WTC11 (cell line): ENCODE data around the gene LYRM2. TPM values are rescaled to one million over a fixed set of nuclear protein-coding genes. Genes with fewer than 3 reads are reported as not detected.

Source experiments
- ATAC-seq: fragments of 200-7000 bp; cut with Tn5 transposase; 2 replicates; pipeline ENCODE4 v1.10.0; 2021; ENCODE audit warnings: mild to moderate bottlenecking, moderate library complexity
- CTCF ChIA-PET: fragments of 300-600 bp; sonication (Branson Sonifier 250); formaldehyde crosslinking; loops from one replicate; lab custom pipeline; 2021; ENCODE audit warnings: antibody characterized with exemption; lab: Charles Lee
- POLR2A ChIA-PET: fragments of 350-600 bp; sonication (Branson Sonifier 250); formaldehyde crosslinking; loops from one replicate; lab custom pipeline; 2021; ENCODE audit warnings: antibody characterized with exemption; lab: Charles Lee
- DNase-seq: peaks from one replicate; pipeline ENCODE4 v3.0.0; 2021; ENCODE audit warnings: low spot score
- H3K27ac Mint-ChIP-seq: 2 replicates; pipeline ENCODE4 v1.8.0; 2021; ENCODE audit warnings: mixed read lengths
- H3K27me3 Mint-ChIP-seq: 2 replicates; pipeline ENCODE4 v1.8.0; 2021; ENCODE audit warnings: low read depth, mild to moderate bottlenecking, moderate library complexity, mixed read lengths
- H3K36me3 Mint-ChIP-seq: 2 replicates; pipeline ENCODE4 v1.8.0; 2021; ENCODE audit warnings: mixed read lengths
- H3K4me1 Mint-ChIP-seq: 2 replicates; pipeline ENCODE4 v1.8.0; 2022; ENCODE audit warnings: mixed read lengths
- H3K4me3 Mint-ChIP-seq: 2 replicates; pipeline ENCODE4 v1.8.0; 2021; ENCODE audit warnings: mild to moderate bottlenecking, moderate library complexity, mixed read lengths
- H3K9me3 Mint-ChIP-seq: 2 replicates; pipeline ENCODE4 v1.8.0; 2021; ENCODE audit warnings: mixed read lengths
- AFF4 ChIP-seq: sonication (generic); formaldehyde crosslinking; IDR thresholded peaks from 2 replicates; pipeline ENCODE4 v1.8.1; 2023; ENCODE audit warnings: mild to moderate bottlenecking, missing genetic modification reagents, borderline replicate concordance
- ARID4B ChIP-seq: sonication (generic); formaldehyde crosslinking; IDR thresholded peaks from 2 replicates; pipeline ENCODE4 v1.8.0; 2023; ENCODE audit warnings: missing genetic modification reagents, mild to moderate bottlenecking, borderline replicate concordance
- FOXP1 ChIP-seq: sonication (generic); formaldehyde crosslinking; IDR thresholded peaks from 2 replicates; pipeline ENCODE4 v1.8.0; 2022; ENCODE audit warnings: missing genetic modification reagents, mild to moderate bottlenecking, moderate library complexity, borderline replicate concordance
- MAX ChIP-seq: sonication (generic); formaldehyde crosslinking; IDR thresholded peaks from 2 replicates; pipeline ENCODE4 v1.8.0; 2022; ENCODE audit warnings: mild to moderate bottlenecking, missing genetic modification reagents
- USF1 ChIP-seq: sonication (generic); formaldehyde crosslinking; IDR thresholded peaks from 2 replicates; pipeline ENCODE4 v1.8.0; 2022; ENCODE audit warnings: mild to moderate bottlenecking, missing genetic modification reagents
- ZNF416 ChIP-seq: fragments of 250-450 bp; sonication (Bioruptor Pico); IDR thresholded peaks from 2 replicates; pipeline ENCODE4 v1.9.0; 2021; ENCODE audit warnings: mild to moderate bottlenecking, inconsistent platforms
- ZNF512 ChIP-seq: sonication (generic); formaldehyde crosslinking; IDR thresholded peaks from 2 replicates; pipeline ENCODE4 v1.8.1; 2022; ENCODE audit warnings: missing genetic modification reagents, borderline replicate concordance
- ZNF532 ChIP-seq: fragments of 250-450 bp; sonication (Bioruptor Pico); IDR thresholded peaks from 2 replicates; pipeline ENCODE4 v1.9.0; 2021; ENCODE audit warnings: mild to moderate bottlenecking, borderline replicate concordance
- ZNF671 ChIP-seq: fragments of 250-450 bp; sonication (Bioruptor Pico); IDR thresholded peaks from 2 replicates; pipeline ENCODE4 v1.8.0; 2021; ENCODE audit warnings: mild to moderate bottlenecking
- total RNA-seq: library from RNA; stranded (reverse); gene quantifications from 3 replicates; pipeline ENCODE4 v1.2.3, GENCODE V29; 2021

The LYRM2 gene
- total RNA-seq, 1 experiment from 2014 or later, result 22.2 TPM

GRCh38 chr6:89660981-89661380 lies 22.4 kb upstream of the LYRM2 start (continued):
- TF ChIP-seq ARID4B (CRISPR knock-in tag) (no peak), ZNF512 (CRISPR knock-in tag) (no peak), ZNF416 (CRISPR knock-in tag) (no peak)

- no peaks in the 10 kb centered on the region for H3K9me3 Mint-ChIP-seq
- peaks cover 84% of the 10 kb centered on the region for H3K36me3 Mint-ChIP-seq
- ChIA-PET POLR2A (no interaction called here), CTCF (no interaction called here)
- peak overlapping the region; percentile 44; the same call in 1 of the 2 replicates for H3K27ac Mint-ChIP-seq
- no peak for TF ChIP-seq ZNF671 (CRISPR knock-in tag)
- no peak for TF ChIP-seq ZNF416 (CRISPR knock-in tag)
- TF ChIP-seq AFF4, result no peak
- no peak for TF ChIP-seq FOXP1 (CRISPR knock-in tag)
- no peak for TF ChIP-seq ZNF532 (CRISPR knock-in tag)
- no peak for TF ChIP-seq USF1 (CRISPR knock-in tag)
- no peak for TF ChIP-seq MAX (CRISPR knock-in tag)
- no peaks in the 10 kb centered on the region for H3K27me3 Mint-ChIP-seq
- DNase-seq (no peak), ATAC-seq (no peak)
- no peak overlapping the region for H3K4me3 Mint-ChIP-seq
- H3K4me1 Mint-ChIP-seq, result no peaks in the 10 kb centered on the region
These were observed 19.1 kb upstream of the LYRM2 start for GRCh38 chr6:89657445-89658158.
